Smooth muscle cell (in vitro differentiated cells): ENCODE measurements around the gene RFT1. TPM values are rescaled to one million over a fixed set of nuclear protein-coding genes. Genes with fewer than 3 reads are reported as not detected.

ENCODE experiments used
- DNase-seq: peaks from one replicate; lab custom pipeline; 2025; ENCODE audit not compliant: unreplicated experiment; lab: John Stamatoyannopoulos, UW
- H2AFZ ChIP-seq: fragments of 200-600 bp; sonication (generic); 2 replicates; pipeline ENCODE4 v1.6.0; 2016; ENCODE audit warnings: antibody characterized with exemption, low read depth, mild to moderate bottlenecking
- H3F3A ChIP-seq: fragments of 200-600 bp; sonication (generic); 2 replicates; pipeline ENCODE4 v1.6.0; 2017; ENCODE audit warnings: antibody characterized with exemption, low read depth
- H3K27ac ChIP-seq: fragments of 200-600 bp; sonication (generic); 2 replicates; pipeline ENCODE4 v1.5.1; 2016; ENCODE audit warnings: low read depth, mild to moderate bottlenecking
- H3K27me3 ChIP-seq: fragments of 200-600 bp; sonication (generic); 2 replicates; pipeline ENCODE4 v1.6.1; 2016; ENCODE audit warnings: low read depth, mild to moderate bottlenecking
- H3K36me3 ChIP-seq: fragments of 200-600 bp; sonication (generic); 2 replicates; pipeline ENCODE4 v1.5.1; 2016; ENCODE audit warnings: low read depth
- H3K4me1 ChIP-seq: fragments of 200-600 bp; sonication (generic); 2 replicates; pipeline ENCODE4 v1.5.1; 2016; ENCODE audit warnings: low read depth
- H3K4me2 ChIP-seq: fragments of 200-600 bp; sonication (generic); 2 replicates; pipeline ENCODE4 v1.6.0; 2016; ENCODE audit warnings: mild to moderate bottlenecking
- H3K4me3 ChIP-seq: fragments of 200-600 bp; sonication (generic); 2 replicates; pipeline ENCODE4 v1.5.1; 2016; ENCODE audit warnings: mild to moderate bottlenecking
- H3K79me2 ChIP-seq: fragments of 200-600 bp; sonication (generic); 2 replicates; pipeline ENCODE4 v1.6.0; 2016; ENCODE audit warnings: low read depth, mild to moderate bottlenecking
- H3K9ac ChIP-seq: fragments of 200-600 bp; sonication (generic); 2 replicates; pipeline ENCODE4 v1.6.0; 2016; ENCODE audit warnings: low read depth
- H3K9me3 ChIP-seq: fragments of 200-600 bp; sonication (generic); replicated peaks from 2 replicates; pipeline ENCODE4 v1.5.1; 2016; ENCODE audit warnings: low read depth
- H4K20me1 ChIP-seq: fragments of 200-600 bp; sonication (generic); 2 replicates; pipeline ENCODE4 v1.6.0; 2016; ENCODE audit warnings: low read depth
- CTCF ChIP-seq: fragments of 200-600 bp; sonication (generic); IDR thresholded peaks from 2 replicates; pipeline ENCODE4 v1.5.1; 2017; ENCODE audit warnings: borderline replicate concordance, mild to moderate bottlenecking, antibody characterized with exemption; ENCODE audit not compliant: insufficient read depth, poor library complexity, severe bottlenecking
- WGBS: methylation state at CpG from one replicate; pipeline ENCODE4 v1.1.7; 2016; ENCODE audit warnings: low lambda C conversion rate; 5-methylcytosine and 5-hydroxymethylcytosine counted together
- polyA plus RNA-seq: library from polyadenylated mRNA; unstranded; fragments of >200 nt; fragmentation: Nextera tagmentation; extraction: Ambion mirVana; gene quantifications from 2 replicates; pipeline ENCODE4 v1.2.1, GENCODE V29; 2016
- total RNA-seq: library from RNA; depleted of rRNA; stranded (reverse); fragments of >200 nt; gene quantifications from 2 replicates; pipeline ENCODE4 v1.2.3, GENCODE V29; 2014

Gene RFT1
- total and polyA plus RNA-seq, 2 experiments from 2014 or later: 13.3 to 25.7 TPM

- Histone ChIP-seq H3K4me2 (no peak overlapping the region), H3K4me1 (no peaks in the 10 kb centered on the region), H3K9me3 (no peaks in the 10 kb centered on the region), H3K79me2 (peaks cover 4% of the 10 kb centered on the region), H3K27me3 (peaks cover 27% of the 10 kb centered on the region), H3K36me3 (no peaks in the 10 kb centered on the region), H3K9ac (no peak overlapping the region), H3K27ac (no peak overlapping the region), H4K20me1 (peaks cover 7% of the 10 kb centered on the region), H3F3A (peaks cover 14% of the 10 kb centered on the region), H3K4me3 (peak overlapping the region; percentile 76), H2AFZ (no peak overlapping the region)
- no peak for TF ChIP-seq CTCF
- no peak for DNase-seq
- 98% methylated on average over 2 of the region's 2 CpGs for WGBS
These were observed 86.5 kb downstream of the RFT1 start for GRCh38 chr3:53043738-53044137.

GRCh38 chr3:53042651-53043050 lies 87.6 kb downstream of the RFT1 start:
- Histone ChIP-seq H3K27me3 (peaks cover 27% of the 10 kb centered on the region), H3K27ac (no peak overlapping the region), H3K4me1 (no peaks in the 10 kb centered on the region), H3F3A (peaks cover 10% of the 10 kb centered on the region), H3K79me2 (peaks cover 4% of the 10 kb centered on the region), H3K36me3 (no peaks in the 10 kb centered on the region), H4K20me1 (peaks cover 7% of the 10 kb centered on the region), H3K4me3 (no peak overlapping the region), H3K9me3 (no peaks in the 10 kb centered on the region), H3K9ac (no peak overlapping the region), H3K4me2 (no peak overlapping the region), H2AFZ (no peak overlapping the region)
- DNase-seq: no peak
- WGBS: 90% methylated on average over 3 of the region's 3 CpGs
- no peak for TF ChIP-seq CTCF

DNA sequence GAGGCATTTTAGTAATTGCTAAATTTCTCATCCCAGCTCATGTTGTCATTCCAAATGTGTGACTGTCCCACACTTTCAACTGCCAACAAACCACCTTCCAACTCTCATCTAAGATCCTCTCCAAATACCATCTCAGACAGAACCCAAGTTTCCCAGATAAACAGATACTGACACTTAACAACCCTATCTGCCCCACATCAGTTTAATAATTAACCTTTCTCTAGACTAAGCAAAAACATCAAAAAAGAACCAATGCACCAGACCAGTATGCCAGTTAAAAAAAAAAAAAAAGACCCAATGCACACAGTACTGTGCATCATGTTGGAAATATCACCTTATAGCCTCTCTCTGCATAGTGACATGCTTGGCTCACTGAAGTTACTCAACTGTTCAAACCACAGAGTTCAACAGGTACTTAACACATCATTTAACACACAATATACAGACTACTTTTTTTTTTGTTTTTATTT lies 89.8 kb downstream of the RFT1 start:
- no peak for DNase-seq

More for the DNA sequence above, 89.8 kb downstream of the RFT1 start:
- peaks cover 4% of the 10 kb centered on the region for H3K79me2 ChIP-seq
- no peak overlapping the region for H3K4me2 ChIP-seq
- H3K27me3 ChIP-seq: peaks cover 19% of the 10 kb centered on the region
- no peak overlapping the region for H3K27ac ChIP-seq
- TF ChIP-seq CTCF: no peak
- H3K9me3 ChIP-seq: no peaks in the 10 kb centered on the region
- no peak overlapping the region for H2AFZ ChIP-seq
- H3F3A ChIP-seq: no peaks in the 10 kb centered on the region
- H3K9ac ChIP-seq: no peak overlapping the region
- H3K36me3 ChIP-seq: no peaks in the 10 kb centered on the region
- no peaks in the 10 kb centered on the region for H3K4me1 ChIP-seq
- no peak overlapping the region for H3K4me3 ChIP-seq
- peaks cover 7% of the 10 kb centered on the region for H4K20me1 ChIP-seq
